HG03045 (cell line): ENCODE data around the gene FADS2.
A peak's percentile ranks its signal among the peaks of the same experiment; 100 is the strongest.

Experiments used
- ATAC-seq: cut with Tn5 transposase; IDR thresholded peaks from one replicate; pipeline ENCODE4 v1.9.1; 2021; ENCODE audit warnings: mild to moderate bottlenecking, moderate library complexity; ENCODE audit not compliant: unreplicated experiment

FADS2 gene

GRCh38 chr11:61885166-61885778, 57.2 kb downstream of the FADS2 start:
- no peak for ATAC-seq

- ATAC-seq = no peak
Observed at GRCh38 chr11:61885784-61886580, 57.9 kb downstream of the FADS2 start.

DNA sequence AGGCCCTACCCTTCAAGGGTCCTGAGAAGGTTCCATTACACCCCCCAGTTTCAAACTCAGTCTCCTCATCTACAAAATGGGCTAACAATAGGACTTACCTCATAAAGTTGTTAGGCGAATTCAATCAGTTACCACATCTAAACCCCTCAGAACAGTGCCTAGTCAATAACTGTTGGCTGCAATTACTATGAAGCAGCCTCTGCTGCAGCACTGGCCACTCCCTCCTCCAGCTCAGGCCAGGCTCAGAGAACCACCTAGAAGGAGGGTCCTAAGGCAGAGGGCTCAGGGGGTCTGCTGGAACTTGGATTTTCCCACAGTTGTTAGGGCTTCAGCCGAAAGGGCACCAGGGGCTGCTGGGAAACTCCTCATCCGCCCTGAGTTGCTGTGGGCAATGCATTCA, 58.5 kb downstream of the FADS2 start:
- no peak for ATAC-seq

DNA sequence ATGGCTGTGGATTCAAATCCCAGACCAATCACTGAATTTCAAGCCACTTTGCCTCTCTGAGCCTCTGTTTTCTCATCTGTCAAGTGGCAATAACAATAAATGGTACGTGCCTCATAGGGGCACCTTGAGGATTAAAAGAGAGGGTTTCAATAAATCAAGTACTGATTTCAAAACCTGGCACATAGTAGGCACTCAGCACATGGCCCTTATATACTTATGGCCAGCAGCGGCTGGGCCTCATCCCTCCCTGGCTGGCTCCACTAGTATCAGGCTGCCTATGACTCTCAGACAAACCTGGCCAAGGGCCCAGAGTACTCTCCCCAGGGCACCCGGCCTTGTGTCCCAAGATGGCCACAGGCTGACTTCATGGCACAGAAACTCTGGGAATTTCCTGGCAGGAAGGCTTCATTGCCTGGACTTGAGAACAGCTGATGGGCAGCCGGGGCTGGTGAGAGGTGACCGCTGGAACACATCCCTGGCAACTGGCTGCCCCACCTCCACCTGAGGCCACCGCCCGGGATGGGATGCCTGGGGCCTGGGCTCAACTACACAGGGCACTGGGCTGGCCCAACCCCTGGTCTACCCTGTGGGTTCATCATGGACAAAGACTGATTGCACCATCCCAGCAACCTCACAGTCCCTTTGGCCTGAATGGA, 59.9 kb downstream of the FADS2 start:
- ATAC-seq = no peak

DNA sequence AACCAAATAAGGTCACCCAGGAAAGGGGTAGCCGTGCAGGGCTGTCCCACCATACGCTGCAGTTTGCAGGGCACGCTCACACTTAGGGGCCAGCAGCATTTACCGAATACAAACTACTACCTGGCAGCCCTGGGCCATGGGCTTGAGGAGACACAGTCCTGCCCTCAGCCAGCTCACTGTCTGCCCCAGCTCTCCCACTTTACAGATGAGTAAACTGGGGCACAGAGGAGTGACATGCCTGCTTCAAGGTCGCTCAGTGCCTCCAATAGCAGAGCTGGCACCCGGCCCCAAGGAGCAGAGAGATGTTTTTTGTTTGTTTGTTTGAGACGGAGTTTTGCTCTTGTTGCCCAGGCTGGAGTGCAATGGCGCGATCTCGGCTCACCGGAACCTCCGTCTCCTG, 60.5 kb downstream of the FADS2 start:
- ATAC-seq = no peak

GRCh38 chr11:61889831-61890230, 61.7 kb downstream of the FADS2 start:
- no peak for ATAC-seq

DNA sequence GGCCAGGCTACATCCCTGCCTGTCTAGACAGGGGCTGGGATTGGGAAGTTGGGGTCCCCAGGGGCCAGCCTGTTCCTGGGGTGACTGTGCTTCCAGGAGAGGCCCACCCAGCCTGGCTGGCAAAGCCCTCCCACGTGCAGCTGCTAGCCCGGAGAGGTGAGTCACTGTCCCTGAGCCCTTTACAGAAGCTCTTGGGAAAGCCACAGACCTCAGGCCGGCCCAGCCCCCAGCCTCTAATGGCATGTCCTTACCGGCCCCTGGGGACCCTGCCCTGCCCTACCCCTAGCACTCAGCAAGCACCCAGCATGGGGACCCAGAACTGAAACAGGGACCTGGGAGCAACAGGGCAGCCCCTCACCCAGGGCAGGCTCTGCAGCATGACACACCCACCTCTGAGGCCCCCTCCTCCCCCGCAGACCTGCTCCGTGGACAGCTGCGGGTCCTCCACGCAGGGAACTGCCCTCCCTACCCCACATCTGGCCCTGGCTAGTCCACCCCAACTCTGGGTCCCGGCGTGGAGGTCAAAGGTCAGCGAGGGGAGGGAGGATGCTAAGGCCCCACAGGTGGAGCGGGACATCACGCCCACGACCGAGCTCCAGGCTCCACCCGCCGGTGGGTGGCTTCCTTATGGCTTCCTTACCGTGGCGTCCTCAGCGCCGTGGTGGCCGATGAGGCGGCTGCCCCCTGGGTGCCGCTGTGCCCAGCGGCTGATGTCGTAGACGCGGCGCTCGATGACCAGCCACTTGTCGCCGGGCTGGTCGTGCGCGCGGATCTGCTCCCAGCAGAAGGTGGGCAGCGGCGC, 62.6 kb downstream of the FADS2 start:
- peak; percentile 33 for ATAC-seq

GRCh38 chr11:61891331-61892084, 63.4 kb downstream of the FADS2 start, which contains the start of gene FADS3:
Gene FADS3, minus strand, starts transcription at chr11:61891545. Its CDS starts 164 bp downstream, at chr11:61891381.
- peak; percentile 70 for ATAC-seq

- peak; percentile 20 for ATAC-seq
Observed at GRCh38 chr11:61892085-61892370, 63.9 kb downstream of the FADS2 start.

GRCh38 chr11:61893981-61894380, 65.9 kb downstream of the FADS2 start:
- ATAC-seq = no peak

GRCh38 chr11:61895046-61895717, 67.1 kb downstream of the FADS2 start:
- no peak for ATAC-seq

DNA sequence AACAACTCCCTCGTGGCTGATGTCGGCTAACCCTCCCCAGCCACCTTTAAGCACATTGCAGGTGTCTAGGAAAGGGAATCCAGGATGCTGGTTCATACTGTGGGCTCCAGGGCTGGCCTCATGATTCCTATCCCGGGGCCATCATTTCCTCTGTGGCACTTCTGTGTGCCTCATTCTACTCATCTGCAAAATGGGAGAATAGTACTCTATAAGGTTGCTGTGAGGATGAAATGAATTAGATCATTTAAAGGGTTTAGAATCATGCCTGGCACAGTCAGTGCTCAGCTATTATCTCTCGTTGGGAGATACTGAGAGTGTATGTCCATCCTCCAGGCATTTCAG, 67.6 kb downstream of the FADS2 start:
- ATAC-seq = no peak

GRCh38 chr11:61896665-61897386, 68.7 kb downstream of the FADS2 start:
- ATAC-seq = no peak

DNA sequence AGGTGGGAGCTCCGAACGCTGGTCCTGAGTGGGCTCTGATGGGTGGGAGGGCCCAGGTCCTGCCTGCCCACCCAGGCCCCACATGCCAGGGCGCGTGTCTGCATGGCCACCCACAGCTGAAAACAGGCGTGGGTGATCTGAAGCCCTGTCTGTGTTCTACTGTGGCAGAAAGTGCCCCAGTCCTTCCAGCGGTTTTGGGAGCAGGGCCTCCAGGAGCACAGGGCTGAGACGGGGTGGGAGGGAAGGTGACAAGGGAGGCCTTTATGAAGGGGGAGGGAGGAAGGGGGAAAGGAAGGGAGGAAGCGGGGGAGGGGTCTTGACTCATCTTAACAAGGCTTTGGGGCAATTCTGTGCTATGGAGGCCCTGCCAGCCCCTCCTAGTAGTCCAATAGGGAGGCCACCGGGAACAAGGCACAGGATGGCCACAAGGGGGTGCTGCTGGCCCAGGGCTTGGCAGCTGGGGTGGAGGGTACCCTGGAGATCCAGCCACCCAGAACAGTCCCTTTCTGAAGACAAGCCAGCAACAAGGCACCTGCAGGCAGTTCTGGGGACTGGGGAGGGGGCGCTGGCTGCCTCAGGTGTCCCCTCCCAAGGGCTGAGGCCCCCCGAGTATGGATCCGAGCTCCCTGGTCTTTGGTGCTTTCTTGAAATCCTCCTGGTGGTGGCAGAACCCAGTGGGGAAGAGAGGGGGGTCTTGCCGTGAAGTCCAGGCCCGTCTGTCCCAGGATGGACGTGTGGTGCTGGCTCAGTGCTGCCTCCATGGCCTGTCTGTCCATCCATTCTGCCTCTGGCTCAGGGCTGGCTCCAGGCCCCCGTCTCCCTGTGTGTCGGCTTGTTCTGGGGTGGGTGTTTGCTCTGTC, 69.5 kb downstream of the FADS2 start:
- ATAC-seq = no peak

DNA sequence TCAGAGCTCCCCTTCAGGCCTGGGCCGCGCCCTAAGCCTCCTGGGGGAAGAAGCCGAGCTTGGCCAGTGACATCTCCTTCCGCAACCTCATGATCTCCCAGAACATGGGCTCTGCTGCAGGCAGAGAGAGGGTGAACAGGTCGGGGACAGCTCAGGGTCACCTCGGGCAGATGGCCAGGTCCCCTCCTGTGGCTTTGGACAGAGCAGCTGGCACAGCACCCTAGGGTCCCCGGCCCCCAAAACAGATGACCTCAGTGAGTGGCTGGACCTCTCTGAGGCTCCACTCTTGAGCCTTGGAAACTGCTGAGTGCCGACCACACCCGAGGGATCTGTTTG, 70.1 kb downstream of the FADS2 start:
- no peak for ATAC-seq

DNA sequence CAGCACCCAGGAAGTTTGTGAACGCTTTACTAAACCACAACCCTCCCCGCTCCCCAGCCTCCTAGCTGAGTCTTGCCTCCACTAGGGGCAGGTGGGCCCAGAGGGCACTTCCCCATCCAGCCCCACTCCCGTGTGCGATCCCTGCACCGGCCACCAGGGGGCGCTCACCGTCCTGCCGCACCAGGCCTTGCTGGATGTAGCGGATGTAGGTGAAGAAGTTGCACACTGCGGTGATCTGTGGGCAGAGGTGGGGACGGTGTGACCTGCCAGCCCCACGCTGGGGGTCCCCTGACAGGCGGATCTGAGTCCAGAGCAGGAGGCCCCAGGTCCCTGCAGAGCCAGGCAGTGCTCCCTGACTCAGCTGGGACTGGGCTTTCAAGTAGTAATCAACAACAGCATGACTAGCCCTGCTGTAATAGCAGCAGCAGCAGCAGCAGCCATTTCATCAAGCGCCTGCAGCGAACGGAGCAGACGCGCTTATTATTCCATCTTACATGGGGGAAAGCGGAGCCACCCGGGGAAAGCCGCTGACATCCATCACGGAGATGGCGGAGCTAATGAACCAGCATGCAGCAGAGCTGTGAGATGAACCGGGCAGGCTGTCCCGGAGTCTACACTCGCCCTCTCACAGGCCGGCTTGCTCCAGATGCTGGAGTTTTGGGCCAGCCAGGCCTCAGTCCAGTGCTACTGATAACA, 71.2 kb downstream of the FADS2 start:
- peak; percentile 55 for ATAC-seq

DNA sequence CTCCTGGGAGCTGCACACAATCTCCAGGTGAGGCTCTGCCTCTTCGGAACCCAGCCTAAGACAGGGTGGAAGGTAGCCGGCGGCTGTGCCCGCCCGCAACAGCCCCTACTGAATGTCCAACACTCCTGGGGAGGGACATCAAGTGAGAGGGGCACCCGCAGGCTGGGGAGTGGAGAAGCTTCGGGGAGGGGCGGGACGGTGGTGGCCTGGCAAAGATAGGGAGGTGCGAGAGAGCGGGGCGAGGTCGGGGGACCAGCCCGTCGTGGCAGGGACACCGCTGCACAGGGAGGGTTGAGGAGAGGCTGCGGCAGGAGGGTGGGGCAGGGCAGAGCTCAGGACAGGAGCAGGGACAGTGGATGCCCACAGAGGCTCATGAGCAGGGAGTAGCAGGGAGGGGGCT, 72.2 kb downstream of the FADS2 start:
- no peak for ATAC-seq

GRCh38 chr11:61901397-61901796, 73.3 kb downstream of the FADS2 start:
- no peak for ATAC-seq
